Breast epithelium (tissue), 3 donors: ENCODE data around the gene RELB.

Source experiments
- CTCF ChIP-seq, 3 donors: fragments of 450-650 bp; IDR thresholded peaks; one replicate each; pipeline ENCODE4 v1.5.1; 2016 to 2017; ENCODE audit warnings: antibody characterized with exemption in 3 of 3, mild to moderate bottlenecking in 3 of 3, moderate library complexity in 3 of 3
- POLR2A ChIP-seq: fragments of 450-650 bp; IDR thresholded peaks from one replicate; pipeline ENCODE4 v1.6.1; 2016; ENCODE audit warnings: antibody characterized with exemption, mild to moderate bottlenecking, moderate library complexity

- TF ChIP-seq CTCF (IDR thresholded peaks at IDR 0.05), result no peak
- TF ChIP-seq POLR2A, result no peak
Observed at GRCh38 chr19:45087531-45087930, 86.3 kb downstream of the RELB start.
